NCI-H2029 (cell line): Measurements from ENCODE around the gene DCLK1.

Experiments used
- DNase-seq: peaks from one replicate; lab custom pipeline; 2025; lab: John Stamatoyannopoulos, UW

DCLK1 gene

GRCh38 chr13:35894636-35895035, 236.5 kb downstream of the DCLK1 start:
- DNase-seq = no peak

- DNase-seq = no peak
These were observed 238.1 kb downstream of the DCLK1 start for GRCh38 chr13:35892837-35893814.

DNA sequence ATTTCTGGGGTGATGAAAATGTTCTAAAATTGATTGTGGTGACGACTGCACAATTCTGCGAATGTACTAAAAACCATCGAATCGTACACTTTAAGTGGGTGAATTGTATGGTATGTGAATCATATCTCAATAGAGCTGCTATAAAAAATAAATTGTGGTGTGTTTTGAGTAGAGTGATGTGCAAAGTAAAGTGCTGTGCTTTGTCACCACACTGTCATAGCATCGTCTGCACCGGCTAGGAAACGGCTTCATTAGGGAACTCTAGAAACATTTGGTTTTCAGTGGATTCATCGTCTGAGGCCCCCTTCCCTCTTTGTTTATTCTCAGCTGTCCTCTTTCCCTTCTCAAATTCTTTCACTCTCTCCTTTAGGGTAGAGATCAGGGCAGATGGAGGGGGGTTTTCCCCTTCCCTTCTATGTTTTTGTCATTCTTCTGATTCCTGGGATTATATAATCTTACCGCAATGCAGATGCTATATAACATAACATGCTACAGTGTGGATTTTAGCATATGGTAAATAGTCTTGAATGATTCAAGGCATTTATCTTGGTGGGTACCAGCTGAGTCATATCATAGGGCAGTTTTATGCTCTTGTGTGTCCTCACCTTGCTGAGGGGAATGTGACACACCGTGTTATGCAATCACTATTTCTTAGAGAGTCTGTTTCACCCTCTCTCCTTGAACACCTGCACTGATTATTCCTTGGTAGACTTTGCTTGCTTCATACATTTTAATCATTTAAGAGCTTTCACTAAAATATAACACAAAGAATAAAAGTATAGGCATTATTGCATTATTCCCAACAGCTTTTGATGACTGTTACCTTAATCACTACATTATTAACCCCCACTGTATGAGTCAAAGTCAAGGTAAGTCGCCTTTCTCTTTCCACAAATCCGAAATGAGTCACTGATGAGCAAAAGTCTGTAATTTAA, 239.4 kb downstream of the DCLK1 start:
- no peak for DNase-seq

DNA sequence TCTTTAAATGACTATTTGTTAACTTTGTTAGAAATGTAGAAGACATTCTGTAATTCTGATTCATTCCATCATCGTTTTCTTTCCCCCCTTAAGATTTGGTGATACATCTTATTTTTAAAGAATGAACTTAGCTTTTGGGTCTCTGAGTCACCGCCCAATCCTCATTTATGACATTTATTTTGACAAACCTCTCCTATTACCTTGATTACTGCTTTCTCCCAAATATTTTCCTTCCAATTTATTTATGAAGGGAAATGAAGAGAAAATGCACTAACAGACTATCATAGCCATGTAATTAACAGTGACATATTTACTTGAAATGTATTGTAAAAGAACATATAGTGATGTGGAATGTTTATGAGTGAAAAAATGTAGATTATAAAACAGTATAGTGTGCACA, 241.6 kb downstream of the DCLK1 start:
- DNase-seq = no peak

DNA sequence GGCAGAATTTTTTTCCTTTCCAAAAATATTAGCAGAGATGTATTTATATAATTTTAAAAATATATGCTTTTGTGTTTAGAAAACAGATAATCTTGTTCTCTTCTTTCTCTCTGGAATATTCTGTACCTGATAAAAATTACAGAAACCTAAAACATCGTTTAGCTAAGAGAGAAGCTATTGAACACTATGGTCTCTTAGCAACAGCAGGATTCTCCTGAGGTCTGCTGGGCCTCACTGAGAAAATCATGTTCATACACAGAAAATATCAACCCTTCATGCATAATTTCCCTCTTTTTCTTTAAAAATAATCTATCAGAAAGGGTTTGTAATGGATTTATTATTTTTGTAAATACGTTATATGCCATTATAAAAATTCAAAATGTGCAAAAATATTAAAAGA, 242.2 kb downstream of the DCLK1 start:
- DNase-seq = no peak

- DNase-seq = peak; percentile 23
These were observed 242.7 kb downstream of the DCLK1 start for GRCh38 chr13:35888457-35888883.

- no peak for DNase-seq
These were observed 244.0 kb downstream of the DCLK1 start for GRCh38 chr13:35887115-35887666.

DNA sequence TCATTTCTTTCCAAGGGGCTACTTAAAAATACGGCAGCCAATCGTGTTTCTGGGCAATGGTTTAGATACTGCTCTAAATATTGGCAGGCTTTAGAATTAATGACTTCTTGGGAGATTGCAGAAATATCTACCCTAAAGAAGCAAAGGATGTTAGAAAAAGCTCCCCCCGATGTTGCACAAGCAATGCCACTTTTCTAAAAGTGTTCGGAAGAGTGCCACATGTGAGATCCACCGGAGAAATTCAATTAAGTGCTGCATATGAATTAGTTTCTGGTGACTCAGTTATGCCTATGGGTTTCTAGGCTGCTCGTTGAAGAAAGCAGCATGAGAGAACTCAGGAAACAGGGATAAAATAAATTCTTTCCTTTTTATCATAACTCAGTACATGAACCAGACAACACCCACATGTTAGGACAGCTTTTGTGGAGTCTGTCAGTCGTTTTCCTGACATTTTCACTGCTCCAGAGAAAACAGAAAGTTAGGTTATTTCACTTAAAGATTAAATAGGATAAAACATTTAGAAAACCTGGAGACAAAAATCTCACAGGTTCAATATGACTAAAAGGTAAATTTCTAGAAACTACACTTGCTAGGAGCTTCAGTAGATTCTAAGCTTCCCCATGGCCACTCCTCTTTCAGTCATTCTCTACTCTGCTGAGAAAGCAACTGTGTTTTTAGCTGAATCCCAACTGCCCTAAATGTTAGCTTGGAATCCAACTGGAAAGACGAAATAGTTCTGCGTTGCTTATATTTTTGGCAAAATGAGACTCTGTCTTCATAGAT, 244.7 kb downstream of the DCLK1 start:
- no peak for DNase-seq

DNA sequence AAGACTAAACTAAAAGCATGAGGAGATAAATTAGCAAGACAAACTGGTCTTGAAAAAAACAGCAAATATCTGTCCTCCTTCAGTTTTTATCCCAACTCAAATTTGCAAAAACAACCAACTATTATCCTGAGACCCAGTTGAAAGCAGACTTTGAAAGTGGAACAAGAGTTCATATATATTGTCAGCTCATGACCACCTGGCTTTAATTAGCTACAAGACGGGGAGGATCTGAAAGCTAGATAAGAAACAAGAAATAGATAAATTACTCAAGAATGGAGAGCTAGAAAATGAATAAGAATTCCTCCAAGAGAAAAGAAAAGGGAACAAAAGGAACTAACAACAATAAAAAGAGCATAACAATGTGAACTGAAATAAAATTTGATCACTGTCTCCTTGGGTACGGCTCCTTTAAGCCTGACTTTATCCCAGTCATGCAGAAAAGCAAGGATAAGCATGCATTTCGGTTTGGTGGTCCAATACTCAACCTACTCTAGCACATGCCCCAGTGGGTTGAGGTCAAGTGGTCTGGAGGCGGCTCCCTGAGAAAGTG, 246.9 kb downstream of the DCLK1 start:
- no peak for DNase-seq

- no peak for DNase-seq
These were observed 248.3 kb downstream of the DCLK1 start for GRCh38 chr13:35882722-35883497.

DNA sequence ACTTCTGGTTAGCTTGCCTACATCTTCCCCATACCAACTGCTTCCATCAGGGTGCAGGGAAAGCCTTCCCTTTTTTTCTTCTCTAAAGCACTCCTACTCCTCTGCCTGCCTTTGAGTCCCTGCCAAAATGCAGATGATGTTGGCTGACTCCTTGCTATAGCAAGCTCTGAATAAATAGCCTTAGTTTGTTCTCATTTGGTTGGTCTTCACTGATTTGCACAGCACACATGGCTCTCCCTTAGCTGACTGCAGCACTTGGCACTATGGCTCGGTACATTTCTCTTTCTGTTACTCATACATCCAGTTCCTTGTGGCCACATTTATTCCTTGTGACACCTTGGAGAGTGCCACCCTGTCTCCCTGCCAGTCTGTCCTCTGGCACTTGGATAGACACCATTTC, 249.8 kb downstream of the DCLK1 start:
- peak; percentile 9 for DNase-seq

GRCh38 chr13:35879111-35879510, 252.1 kb downstream of the DCLK1 start:
- no peak for DNase-seq

- DNase-seq = no peak
These were observed 254.6 kb downstream of the DCLK1 start for GRCh38 chr13:35876601-35877000.

DNA sequence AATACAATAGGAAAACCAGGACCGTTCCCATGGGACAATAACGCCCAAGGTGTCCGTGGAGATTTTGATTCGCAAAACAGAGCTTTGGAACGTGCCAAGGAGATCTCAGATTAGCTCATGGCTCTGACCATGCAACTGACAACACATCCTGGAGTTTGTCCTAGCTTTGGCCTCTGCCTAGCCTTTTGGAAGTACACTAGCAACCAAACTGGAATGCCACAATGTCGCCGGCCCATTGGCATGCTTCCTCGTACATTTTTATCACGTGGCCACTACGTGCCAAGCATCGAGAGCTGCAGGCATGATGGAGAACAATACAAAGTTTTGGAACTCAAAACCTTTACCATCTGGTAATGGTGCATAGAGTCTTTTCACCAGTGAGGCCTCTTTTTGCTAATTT, 256.5 kb downstream of the DCLK1 start:
- DNase-seq = no peak

- no peak for DNase-seq
These were observed 258.8 kb downstream of the DCLK1 start for GRCh38 chr13:35872369-35872768.

- DNase-seq = no peak
These were observed 259.6 kb downstream of the DCLK1 start for GRCh38 chr13:35871561-35871960.

- no peak for DNase-seq
These were observed 264.4 kb downstream of the DCLK1 start for GRCh38 chr13:35866801-35867200.

DNA sequence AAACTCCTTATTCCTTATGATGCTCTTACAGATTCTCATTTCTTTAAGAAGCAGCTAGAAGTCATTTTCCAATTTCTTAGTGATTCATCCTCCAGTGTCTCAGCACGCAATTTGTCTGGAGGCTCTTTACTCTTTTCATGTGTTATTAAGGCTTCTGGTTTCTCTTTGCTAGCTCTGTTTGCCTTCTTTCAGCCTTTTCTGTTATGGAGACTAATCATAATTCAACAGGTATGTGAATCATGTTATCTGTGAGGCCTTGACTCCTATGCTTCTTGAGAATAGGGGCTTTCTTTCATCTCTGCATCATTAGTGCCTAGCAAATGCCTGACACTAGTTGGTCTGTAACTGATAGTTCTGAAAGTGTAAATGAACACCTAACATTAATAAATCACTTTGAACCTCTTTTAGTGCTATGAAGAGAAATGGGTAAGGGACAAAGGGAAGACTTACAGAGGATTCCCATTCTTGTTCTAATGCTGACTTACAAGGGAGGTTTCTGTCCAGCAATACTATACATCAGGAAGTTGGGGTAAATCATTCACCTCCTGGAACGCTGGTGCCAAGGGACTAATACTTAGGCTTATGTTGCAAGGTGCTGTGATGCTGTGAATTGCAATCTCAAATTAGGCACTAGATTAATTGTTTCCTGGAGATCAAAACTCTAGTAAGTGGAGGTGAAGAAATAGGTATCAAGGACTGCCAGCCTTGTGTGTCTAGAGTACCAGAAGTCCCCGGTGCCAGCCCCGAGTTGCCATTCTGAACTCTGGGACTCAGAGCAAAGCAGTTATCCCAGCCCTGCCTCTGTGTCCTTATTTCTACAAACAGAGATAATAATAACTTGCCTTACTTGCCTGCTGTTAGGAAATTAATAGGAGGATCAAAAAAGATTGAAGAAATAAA, 265.6 kb downstream of the DCLK1 start:
- no peak for DNase-seq

- no peak for DNase-seq
These were observed 270.5 kb downstream of the DCLK1 start for GRCh38 chr13:35860661-35861060.
